IMR-90 (cell line): Measurements from ENCODE around the gene TUB. TPM values are rescaled to one million over a fixed set of nuclear protein-coding genes. Genes with fewer than 3 reads are reported as not detected.

ENCODE experiments used
- ATAC-seq: fragments of 200-7000 bp; cut with Tn5 transposase; 2 replicates; pipeline ENCODE4 v1.9.1; 2020; ENCODE audit warnings: low read depth, mild to moderate bottlenecking, moderate library complexity
- BruUV-seq: library from RNA; stranded (reverse); fragments of 400-500 nt; replicated peaks from 2 replicates; lab custom pipeline; 2021; lab: Mats Ljungman, UMichigan
- CTCF ChIA-PET: fragments of 300-600 bp; formaldehyde crosslinking; extraction: SDS; loops from one replicate; lab custom pipeline; 2021; ENCODE audit warnings: antibody characterized with exemption; lab: Yijun Ruan, JAX
- POLR2A ChIA-PET: fragments of 300-600 bp; sonication (Branson Sonifier 250); formaldehyde crosslinking; loops from one replicate; lab custom pipeline; 2022; ENCODE audit warnings: antibody characterized with exemption; ENCODE audit not compliant: unreplicated experiment; lab: Charles Lee
- DNase-seq: peaks from one replicate; pipeline ENCODE4 v3.0.0; 2013
- H2AFZ ChIP-seq: replicated peaks from 2 replicates; pipeline ENCODE3; 2013; ENCODE audit warnings: low read length, mild to moderate bottlenecking; ENCODE audit not compliant: poor library complexity
- H2AK5ac ChIP-seq: 2 replicates; pipeline ENCODE4 v1.6.1; 2013; ENCODE audit warnings: low read depth, low read length, inconsistent platforms
- H2AK9ac ChIP-seq: replicated peaks from 2 replicates; pipeline ENCODE3; 2013; ENCODE audit warnings: mild to moderate bottlenecking, low read depth, low read length, moderate library complexity; ENCODE audit not compliant: poor library complexity
- H2BK120ac ChIP-seq: 2 replicates; pipeline ENCODE4 v1.6.1; 2013; ENCODE audit warnings: low read depth, low read length, inconsistent platforms
- H2BK15ac ChIP-seq: 3 replicates; pipeline ENCODE4 v1.6.1; 2013; ENCODE audit warnings: low read depth, low read length, inconsistent platforms
- H2BK20ac ChIP-seq: 2 replicates; pipeline ENCODE4 v1.6.1; 2013; ENCODE audit warnings: low read depth, mild to moderate bottlenecking, inconsistent platforms, low read length, moderate library complexity
- H2BK5ac ChIP-seq: 2 replicates; pipeline ENCODE4 v1.6.1; 2013; ENCODE audit warnings: mild to moderate bottlenecking, low read depth, low read length, inconsistent platforms; ENCODE audit not compliant: poor library complexity, severe bottlenecking
- H3K14ac ChIP-seq: replicated peaks from 2 replicates; pipeline ENCODE4 v1.6.1; 2013; ENCODE audit warnings: low read depth, low read length, inconsistent platforms
- H3K18ac ChIP-seq: 2 replicates; pipeline ENCODE4 v1.6.1; 2013; ENCODE audit warnings: low read depth, low read length, control low read depth
- H3K23ac ChIP-seq: 2 replicates; pipeline ENCODE4 v1.6.1; 2013; ENCODE audit warnings: low read depth, low read length, inconsistent platforms
- H3K27ac ChIP-seq: 2 replicates; pipeline ENCODE4 v1.5.1; 2013; ENCODE audit warnings: mild to moderate bottlenecking, control low read depth, low read length; ENCODE audit not compliant: insufficient read depth
- H3K27me3 ChIP-seq: 2 replicates; pipeline ENCODE4 v1.6.1; 2013; ENCODE audit warnings: low read length; ENCODE audit not compliant: control insufficient read depth, insufficient read depth
- H3K36me3 ChIP-seq: 2 replicates; pipeline ENCODE4 v1.6.1; 2013; ENCODE audit warnings: low read length, mixed read lengths; ENCODE audit not compliant: control insufficient read depth, insufficient read depth
- H3K4ac ChIP-seq: 2 replicates; pipeline ENCODE4 v1.6.1; 2013; ENCODE audit warnings: low read depth, low read length, inconsistent platforms
- H3K4me1 ChIP-seq: 2 replicates; pipeline ENCODE4 v1.6.1; 2013; ENCODE audit warnings: low read length, mixed read lengths; ENCODE audit not compliant: control insufficient read depth, insufficient read depth
- H3K4me2 ChIP-seq: 2 replicates; pipeline ENCODE4 v1.6.1; 2013; ENCODE audit warnings: low read depth, mild to moderate bottlenecking, control low read depth, low read length, moderate library complexity
- H3K4me3 ChIP-seq: 2 replicates; pipeline ENCODE4 v1.5.1; 2013; ENCODE audit warnings: low read depth, mild to moderate bottlenecking, control low read depth, low read length, moderate library complexity; ENCODE audit not compliant: insufficient read depth
- H3K56ac ChIP-seq: 2 replicates; pipeline ENCODE4 v1.6.1; 2013; ENCODE audit warnings: low read length, inconsistent platforms; ENCODE audit not compliant: insufficient read depth; ENCODE audit errors: extremely low read depth
- H3K79me1 ChIP-seq, 2 experiments: 2 replicates each; pipeline ENCODE4 v1.6.1; 2013; ENCODE audit warnings: low read length in 2 of 2, inconsistent platforms in 1 of 2, low read depth in 1 of 2
- H3K9ac ChIP-seq: 2 replicates; pipeline ENCODE4 v1.6.1; 2013; ENCODE audit warnings: low read depth, low read length, control low read depth
- H3K9me1 ChIP-seq: 2 replicates; pipeline ENCODE4 v1.6.1; 2013; ENCODE audit warnings: low read length, inconsistent platforms; ENCODE audit not compliant: insufficient read depth
- H3K9me3 ChIP-seq: 2 replicates; pipeline ENCODE4 v1.6.1; 2013; ENCODE audit warnings: low read length; ENCODE audit not compliant: control insufficient read depth, insufficient read depth
- H4K20me1 ChIP-seq: 2 replicates; pipeline ENCODE4 v1.6.1; 2013; ENCODE audit warnings: low read length, inconsistent platforms; ENCODE audit not compliant: insufficient read depth
- H4K5ac ChIP-seq: 2 replicates; pipeline ENCODE4 v1.6.1; 2013; ENCODE audit warnings: mild to moderate bottlenecking, low read depth, low read length, control low read depth
- H4K8ac ChIP-seq, 2 experiments: 2 replicates each; pipeline ENCODE4 v1.6.1; 2013; ENCODE audit warnings: low read depth in 2 of 2, low read length in 2 of 2, control low read depth in 1 of 2, inconsistent platforms in 1 of 2
- H4K91ac ChIP-seq: 2 replicates; pipeline ENCODE4 v1.6.1; 2013; ENCODE audit warnings: low read depth, low read length, inconsistent platforms; ENCODE audit not compliant: insufficient read depth
- BHLHE40 ChIP-seq: fragments of 150-350 bp; IDR thresholded peaks from 2 replicates; pipeline ENCODE4 v1.6.1; 2016; ENCODE audit warnings: mild to moderate bottlenecking, low read depth, low read length
- CEBPB ChIP-seq: IDR thresholded peaks from 2 replicates; pipeline ENCODE4 v1.6.1; 2012; ENCODE audit warnings: low read depth, low read length, improper control_type of control experiment
- CHD1 ChIP-seq: IDR thresholded peaks from 2 replicates; pipeline ENCODE4 v1.6.1; 2012; ENCODE audit warnings: low read depth, low read length, improper control_type of control experiment
- FOS ChIP-seq: fragments of 150-350 bp; IDR thresholded peaks from 2 replicates; pipeline ENCODE4 v1.6.1; 2016; ENCODE audit warnings: low read depth, low read length
- MAFK ChIP-seq: IDR thresholded peaks from 2 replicates; pipeline ENCODE4 v1.6.1; 2012; ENCODE audit warnings: low read depth, low read length, improper control_type of control experiment
- MAZ ChIP-seq: IDR thresholded peaks from 2 replicates; pipeline ENCODE4 v1.6.1; 2012; ENCODE audit warnings: low read depth, mild to moderate bottlenecking, low read length, improper control_type of control experiment, moderate library complexity, borderline replicate concordance
- MXI1 ChIP-seq: IDR thresholded peaks from 2 replicates; pipeline ENCODE4 v1.6.1; 2012; ENCODE audit warnings: low read depth, mild to moderate bottlenecking, low read length, moderate library complexity, borderline replicate concordance
- NFE2L2 ChIP-seq: fragments of 150-350 bp; IDR thresholded peaks from 2 replicates; pipeline ENCODE4 v1.6.1; 2016; ENCODE audit warnings: low read depth, mild to moderate bottlenecking, low read length
- POLR2A ChIP-seq: IDR thresholded peaks from 2 replicates; pipeline ENCODE4 v1.6.1; 2012; ENCODE audit warnings: mild to moderate bottlenecking, low read depth, low read length
- RAD21 ChIP-seq: IDR thresholded peaks from 2 replicates; pipeline ENCODE4 v1.6.1; 2012; ENCODE audit warnings: low read length, improper control_type of control experiment
- RCOR1 ChIP-seq: IDR thresholded peaks from 2 replicates; pipeline ENCODE4 v1.6.1; 2012; ENCODE audit warnings: mild to moderate bottlenecking, low read length, improper control_type of control experiment; ENCODE audit not compliant: insufficient replicate concordance
- RFX5 ChIP-seq: IDR thresholded peaks from 2 replicates; pipeline ENCODE4 v1.8.0; 2012; ENCODE audit warnings: low read depth, mild to moderate bottlenecking, low read length, moderate library complexity
- SMC3 ChIP-seq: fragments of 150-350 bp; IDR thresholded peaks from 2 replicates; pipeline ENCODE4 v1.6.1; 2016; ENCODE audit warnings: low read depth, mild to moderate bottlenecking, antibody characterized with exemption, low read length, moderate library complexity
- WGBS, 2 experiments: methylation state at CpG; one replicate each; pipeline versions ENCODE4 v1.1.5 to v1.1.7; 2013; ENCODE audit warnings: missing lambda C conversion rate in 2 of 2; ENCODE audit not compliant: insufficient read length in 1 of 2; ENCODE audit errors: extremely low coverage in 2 of 2; 5-methylcytosine and 5-hydroxymethylcytosine counted together
- dilution Hi-C: fragments of 300-500 bp; cut with HindIII; formaldehyde crosslinking; loops from one replicate; pipeline ENCODE4 v1.14.3; 2018; ENCODE audit warnings: low sequenced_read_pairs; ENCODE audit not compliant: unreplicated experiment
- in situ Hi-C: fragments of 300-500 bp; cut with MboI; formaldehyde crosslinking; loops from 3 replicates; pipeline ENCODE4 v1.14.3; 2019; ENCODE audit warnings: low sequenced_read_pairs, inconsistent platforms, mixed read lengths
- intact Hi-C: fragments of 100-400 bp; cut with micrococcal nuclease; formaldehyde crosslinking; loops from 2 replicates; pipeline ENCODE4 v1.10.0; 2022
- polyA plus RNA-seq, 3 experiments: library from polyadenylated mRNA; depleted of rRNA; stranded (reverse); fragments of >200 nt; gene quantifications; 2 replicates each; pipeline ENCODE4 v1.2.3, GENCODE V29; 2012; ENCODE audit warnings: low replicate concordance in 1 of 3
- total RNA-seq: library from RNA; depleted of rRNA; stranded (reverse); fragments of >200 nt; gene quantifications from 2 replicates; pipeline ENCODE4 v1.2.3, GENCODE V29; 2012
- TF ChIP-seq, protein P1 (sequence below): conservative IDR thresholded peaks from 2 replicates; pipeline ENCODE4 v1.5.1; 2012; ENCODE audit warnings: mild to moderate bottlenecking, low read depth, low read length, improper control_type of control experiment
- TF ChIP-seq, protein P2 (sequence below): fragments of 150-350 bp; IDR thresholded peaks from 2 replicates; pipeline ENCODE4 v1.6.1; 2016; ENCODE audit warnings: low read depth, mild to moderate bottlenecking, low read length, moderate library complexity, borderline replicate concordance
- TF ChIP-seq, protein P3 (sequence below): fragments of 150-350 bp; IDR thresholded peaks from 2 replicates; pipeline ENCODE4 v1.6.1; 2017; ENCODE audit warnings: mild to moderate bottlenecking, antibody characterized with exemption, low read length, low read depth

Gene TUB
- total and polyA plus RNA-seq, 2 of the 4 experiments (the other 2 are of a cell fraction): 11.8 to 12.9 TPM

DNA sequence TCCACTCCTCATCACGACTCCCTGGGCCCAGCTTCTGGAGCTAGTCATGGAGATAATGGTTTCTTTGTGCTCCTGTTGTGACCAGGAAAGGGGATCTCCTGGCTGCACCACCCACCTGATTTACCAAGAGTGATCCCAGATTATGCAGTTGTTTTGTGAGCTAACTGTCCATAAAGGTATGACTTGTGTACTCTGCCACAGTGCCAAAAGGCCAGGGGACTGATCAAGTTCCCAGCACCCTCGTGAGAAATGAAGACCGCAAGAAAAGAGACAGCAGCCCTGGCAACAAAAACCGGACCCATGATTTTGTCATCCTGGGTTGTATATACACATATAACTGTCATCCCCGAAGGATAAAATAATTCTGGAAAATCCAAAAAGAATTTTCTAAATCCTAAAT lies 26.6 kb downstream of the TUB start:
- Histone ChIP-seq H3K36me3 (peaks cover 2% of the 10 kb centered on the region; the same call in 1 of the 2 replicates), H2AK5ac (no peak overlapping the region), H3K27me3 (no peaks in the 10 kb centered on the region), H3K27ac (no peak overlapping the region), H3K9me1 (peaks cover 5% of the 10 kb centered on the region; the same call in 1 of the 2 replicates), H4K20me1 (no peaks in the 10 kb centered on the region), H2AK9ac (no peak overlapping the region), H3K4me1 (peaks cover 6% of the 10 kb centered on the region), H3K9ac (no peak overlapping the region), H3K9me3 (no peaks in the 10 kb centered on the region), H3K4me3 (no peak overlapping the region), H3K18ac (no peak overlapping the region), H3K4me2 (no peak overlapping the region), H4K91ac (no peak overlapping the region), H2BK5ac (no peak overlapping the region), H2BK15ac (no peak overlapping the region), H3K14ac (no peak overlapping the region), H2BK20ac (no peak overlapping the region), H3K56ac (no peak overlapping the region), H3K23ac (no peak overlapping the region), H3K79me1 (no peaks in the 10 kb centered on the region), H4K5ac (no peak overlapping the region), H2BK120ac (no peak overlapping the region), H3K4ac (no peak overlapping the region), H2AFZ (no peak overlapping the region), H4K8ac (no peak overlapping the region)
- in situ Hi-C loops (no loop called here), dilution Hi-C loops (no loop called here), intact Hi-C loops (no loop called here)
- ChIA-PET CTCF (interaction anchor here (1.3 kb wide), 1 partner anchor 8 kb away, joined by 5 read pairs; no protein-coding TSS in a partner anchor), POLR2A (no interaction called here)
- TF ChIP-seq NFE2L2 (no peak), CHD1 (no peak), FOS (no peak), RFX5 (no peak), MAFK (no peak), RCOR1 (no peak), MXI1 (no peak), RAD21 (no peak), POLR2A (no peak), BHLHE40 (no peak), SMC3 (no peak), MAZ (no peak), CEBPB (no peak)
- TF ChIP-seq, protein P1, sequence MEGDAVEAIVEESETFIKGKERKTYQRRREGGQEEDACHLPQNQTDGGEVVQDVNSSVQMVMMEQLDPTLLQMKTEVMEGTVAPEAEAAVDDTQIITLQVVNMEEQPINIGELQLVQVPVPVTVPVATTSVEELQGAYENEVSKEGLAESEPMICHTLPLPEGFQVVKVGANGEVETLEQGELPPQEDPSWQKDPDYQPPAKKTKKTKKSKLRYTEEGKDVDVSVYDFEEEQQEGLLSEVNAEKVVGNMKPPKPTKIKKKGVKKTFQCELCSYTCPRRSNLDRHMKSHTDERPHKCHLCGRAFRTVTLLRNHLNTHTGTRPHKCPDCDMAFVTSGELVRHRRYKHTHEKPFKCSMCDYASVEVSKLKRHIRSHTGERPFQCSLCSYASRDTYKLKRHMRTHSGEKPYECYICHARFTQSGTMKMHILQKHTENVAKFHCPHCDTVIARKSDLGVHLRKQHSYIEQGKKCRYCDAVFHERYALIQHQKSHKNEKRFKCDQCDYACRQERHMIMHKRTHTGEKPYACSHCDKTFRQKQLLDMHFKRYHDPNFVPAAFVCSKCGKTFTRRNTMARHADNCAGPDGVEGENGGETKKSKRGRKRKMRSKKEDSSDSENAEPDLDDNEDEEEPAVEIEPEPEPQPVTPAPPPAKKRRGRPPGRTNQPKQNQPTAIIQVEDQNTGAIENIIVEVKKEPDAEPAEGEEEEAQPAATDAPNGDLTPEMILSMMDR: no peak
- TF ChIP-seq, protein P2, sequence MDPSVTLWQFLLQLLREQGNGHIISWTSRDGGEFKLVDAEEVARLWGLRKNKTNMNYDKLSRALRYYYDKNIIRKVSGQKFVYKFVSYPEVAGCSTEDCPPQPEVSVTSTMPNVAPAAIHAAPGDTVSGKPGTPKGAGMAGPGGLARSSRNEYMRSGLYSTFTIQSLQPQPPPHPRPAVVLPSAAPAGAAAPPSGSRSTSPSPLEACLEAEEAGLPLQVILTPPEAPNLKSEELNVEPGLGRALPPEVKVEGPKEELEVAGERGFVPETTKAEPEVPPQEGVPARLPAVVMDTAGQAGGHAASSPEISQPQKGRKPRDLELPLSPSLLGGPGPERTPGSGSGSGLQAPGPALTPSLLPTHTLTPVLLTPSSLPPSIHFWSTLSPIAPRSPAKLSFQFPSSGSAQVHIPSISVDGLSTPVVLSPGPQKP: no peak
- TF ChIP-seq, protein P3, sequence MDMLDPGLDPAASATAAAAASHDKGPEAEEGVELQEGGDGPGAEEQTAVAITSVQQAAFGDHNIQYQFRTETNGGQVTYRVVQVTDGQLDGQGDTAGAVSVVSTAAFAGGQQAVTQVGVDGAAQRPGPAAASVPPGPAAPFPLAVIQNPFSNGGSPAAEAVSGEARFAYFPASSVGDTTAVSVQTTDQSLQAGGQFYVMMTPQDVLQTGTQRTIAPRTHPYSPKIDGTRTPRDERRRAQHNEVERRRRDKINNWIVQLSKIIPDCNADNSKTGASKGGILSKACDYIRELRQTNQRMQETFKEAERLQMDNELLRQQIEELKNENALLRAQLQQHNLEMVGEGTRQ: no peak
- BruUV-seq: no TSS peak
- ATAC-seq: no peak
- WGBS, 2 experiments: no CpG with 5 or more reads among the region's 5 CpGs
- no peak for DNase-seq
